NT2/D1 (cell line): ENCODE measurements around the gene DCLRE1A.

Experiments used
- DNase-seq: peaks from one replicate; pipeline ENCODE4 v3.0.0-alpha.2; 2011; ENCODE audit warnings: low read depth, low spot score
- H3K27me3 ChIP-seq: 2 replicates; pipeline ENCODE4 v1.6.0; 2011; ENCODE audit warnings: mild to moderate bottlenecking; ENCODE audit not compliant: insufficient read length, insufficient read depth
- H3K36me3 ChIP-seq: 2 replicates; pipeline ENCODE4 v1.6.1; 2011; ENCODE audit warnings: mild to moderate bottlenecking, low read length, mixed read lengths; ENCODE audit not compliant: insufficient read depth, insufficient read length
- H3K4me1 ChIP-seq: 2 replicates; pipeline ENCODE4 v1.5.1; 2011; ENCODE audit not compliant: insufficient read depth, insufficient read length
- H3K4me3 ChIP-seq: 2 replicates; pipeline ENCODE4 v1.5.1; 2011; ENCODE audit warnings: low read depth; ENCODE audit not compliant: insufficient read length
- H3K9ac ChIP-seq: 2 replicates; pipeline ENCODE4 v1.6.0; 2011; ENCODE audit warnings: low read depth; ENCODE audit not compliant: insufficient read length
- H3K9me3 ChIP-seq: 2 replicates; pipeline ENCODE4 v1.5.1; 2011; ENCODE audit warnings: mild to moderate bottlenecking, low read length; ENCODE audit not compliant: insufficient read depth
- SUZ12 ChIP-seq: IDR thresholded peaks from 2 replicates; pipeline ENCODE4 v1.6.1; 2011; ENCODE audit not compliant: insufficient read length, insufficient read depth; ENCODE audit errors: extremely low read depth
- YY1 ChIP-seq: IDR thresholded peaks from 2 replicates; pipeline ENCODE4 v1.6.1; 2011; ENCODE audit not compliant: insufficient read length, insufficient read depth
- ZNF274 ChIP-seq: IDR thresholded peaks from 2 replicates; pipeline ENCODE4 v1.6.1; 2011; ENCODE audit warnings: mild to moderate bottlenecking, low read depth, low read length

Gene DCLRE1A

GRCh38 chr10:113891476-113891875, 37.6 kb upstream of the DCLRE1A start:
- Histone ChIP-seq H3K4me3 (no peak overlapping the region), H3K9ac (no peak overlapping the region), H3K36me3 (peaks cover 2% of the 10 kb centered on the region), H3K4me1 (no peaks in the 10 kb centered on the region), H3K27me3 (no peaks in the 10 kb centered on the region), H3K9me3 (no peaks in the 10 kb centered on the region)
- DNase-seq = no peak
- TF ChIP-seq SUZ12 = no peak
- no peak for TF ChIP-seq YY1
- TF ChIP-seq ZNF274 = no peak

- no peak overlapping the region for H3K9ac ChIP-seq
- TF ChIP-seq SUZ12 = no peak
- TF ChIP-seq ZNF274 = no peak
- TF ChIP-seq YY1 = no peak
- DNase-seq = no peak
Measured at GRCh38 chr10:113890769-113891168, 36.9 kb upstream of the DCLRE1A start.

GRCh38 chr10:113889911-113890310, 36.0 kb upstream of the DCLRE1A start:
- no peaks in the 10 kb centered on the region for H3K27me3 ChIP-seq
- H3K9me3 ChIP-seq = no peaks in the 10 kb centered on the region
- no peak for DNase-seq
- no peaks in the 10 kb centered on the region for H3K4me1 ChIP-seq
- no peak for TF ChIP-seq YY1
- no peak for TF ChIP-seq ZNF274
- TF ChIP-seq SUZ12 = no peak
- H3K36me3 ChIP-seq = peaks cover 2% of the 10 kb centered on the region
- H3K9ac ChIP-seq = no peak overlapping the region
- H3K4me3 ChIP-seq = no peak overlapping the region

More at GRCh38 chr10:113890769-113891168, 36.9 kb upstream of the DCLRE1A start:
- Histone ChIP-seq H3K4me3 (no peak overlapping the region), H3K27me3 (no peaks in the 10 kb centered on the region), H3K9me3 (no peaks in the 10 kb centered on the region), H3K36me3 (peaks cover 2% of the 10 kb centered on the region), H3K4me1 (no peaks in the 10 kb centered on the region)

GRCh38 chr10:113882240-113882639, 28.4 kb upstream of the DCLRE1A start:
- no peaks in the 10 kb centered on the region for H3K4me1 ChIP-seq
- H3K36me3 ChIP-seq = peaks cover 16% of the 10 kb centered on the region
- H3K9me3 ChIP-seq = no peaks in the 10 kb centered on the region
- H3K27me3 ChIP-seq = no peaks in the 10 kb centered on the region
- DNase-seq = no peak
- H3K4me3 ChIP-seq = no peak overlapping the region
- H3K9ac ChIP-seq = no peak overlapping the region
- TF ChIP-seq ZNF274 (no peak), YY1 (no peak), SUZ12 (no peak)

- H3K9me3 ChIP-seq = no peaks in the 10 kb centered on the region
- TF ChIP-seq SUZ12 (no peak), YY1 (no peak), ZNF274 (no peak)
- no peaks in the 10 kb centered on the region for H3K27me3 ChIP-seq
- no peak overlapping the region for H3K4me3 ChIP-seq
- H3K9ac ChIP-seq = no peak overlapping the region
- H3K36me3 ChIP-seq = peaks cover 16% of the 10 kb centered on the region
- no peak for DNase-seq
- H3K4me1 ChIP-seq = no peaks in the 10 kb centered on the region
Measured at GRCh38 chr10:113880236-113880635, 26.4 kb upstream of the DCLRE1A start.

- Histone ChIP-seq H3K4me1 (no peaks in the 10 kb centered on the region), H3K9me3 (no peaks in the 10 kb centered on the region), H3K27me3 (no peaks in the 10 kb centered on the region), H3K9ac (no peak overlapping the region), H3K36me3 (peaks cover 16% of the 10 kb centered on the region), H3K4me3 (no peak overlapping the region)
- TF ChIP-seq SUZ12 = no peak
- TF ChIP-seq YY1 = no peak
- no peak for TF ChIP-seq ZNF274
- DNase-seq = no peak
Measured at GRCh38 chr10:113879691-113880090, 25.8 kb upstream of the DCLRE1A start.

GRCh38 chr10:113876461-113876860, 22.6 kb upstream of the DCLRE1A start:
- no peak overlapping the region for H3K9ac ChIP-seq
- H3K9me3 ChIP-seq = no peaks in the 10 kb centered on the region
- no peaks in the 10 kb centered on the region for H3K27me3 ChIP-seq
- no peak for DNase-seq
- peaks cover 8% of the 10 kb centered on the region for H3K36me3 ChIP-seq
- no peak for TF ChIP-seq YY1
- TF ChIP-seq ZNF274 = no peak
- no peak for TF ChIP-seq SUZ12
- H3K4me3 ChIP-seq = no peak overlapping the region
- H3K4me1 ChIP-seq = no peaks in the 10 kb centered on the region

GRCh38 chr10:113875212-113875611, 21.3 kb upstream of the DCLRE1A start:
- no peak overlapping the region for H3K4me3 ChIP-seq
- no peak for DNase-seq
- H3K9me3 ChIP-seq = no peaks in the 10 kb centered on the region
- H3K9ac ChIP-seq = no peak overlapping the region
- TF ChIP-seq ZNF274 (no peak), YY1 (no peak), SUZ12 (no peak)
- no peaks in the 10 kb centered on the region for H3K4me1 ChIP-seq
- H3K36me3 ChIP-seq = peaks cover 7% of the 10 kb centered on the region
- H3K27me3 ChIP-seq = no peaks in the 10 kb centered on the region
